ENCODE data around the gene SLC6A18. TPM values are rescaled to one million over a fixed set of nuclear protein-coding genes. Genes with fewer than 3 reads are reported as not detected.
A peak's percentile ranks its signal among the peaks of the same experiment; 100 is the strongest.

SLC6A18 gene
- total and polyA plus RNA-seq, 3 experiments from 2014 or later, result not detected

GRCh38 chr5:1244255-1244654 lies 19.1 kb downstream of the SLC6A18 start:
- ChIA-PET POLR2A (no interaction called here), CTCF (no interaction called here)
- Mint-ChIP-seq H3K27me3 (peaks cover 5 to 10% of the 10 kb centered on the region in 2 donors), H3K36me3 (no peaks in the 10 kb centered on the region), H3K27ac (no peak overlapping the region), H3K4me1 (peaks cover 0 to 2% (median 0%) of the 10 kb centered on the region in 3 donors), H3K9me3 (no peaks in the 10 kb centered on the region), H3K4me3 (no peak overlapping the region)
- Histone ChIP-seq H3K4me3 (ENCODE audit: low read length) (no peak overlapping the region), H3K27ac (ENCODE audit: low read depth, low read length) (no peak overlapping the region), H3K9me3 (ENCODE audit: low read length) (no peaks in the 10 kb centered on the region), H3K4me1 (ENCODE audit: insufficient read depth, low read length) (no peaks in the 10 kb centered on the region), H3K36me3 (ENCODE audit: insufficient read depth, low read length) (no peaks in the 10 kb centered on the region), H3K27me3 (ENCODE audit: insufficient read depth, low read length, poor library complexity, severe bottlenecking) (peaks cover 9% of the 10 kb centered on the region)
- DNase-seq, result no peak

GRCh38 chr5:1244976-1245375 lies 19.8 kb downstream of the SLC6A18 start:
- Histone ChIP-seq H3K9me3 (ENCODE audit: low read length) (no peaks in the 10 kb centered on the region), H3K4me1 (ENCODE audit: insufficient read depth, low read length) (no peaks in the 10 kb centered on the region), H3K36me3 (ENCODE audit: insufficient read depth, low read length) (no peaks in the 10 kb centered on the region), H3K27ac (ENCODE audit: low read depth, low read length) (no peak overlapping the region), H3K4me3 (ENCODE audit: low read length) (no peak overlapping the region), H3K27me3 (ENCODE audit: insufficient read depth, low read length, poor library complexity, severe bottlenecking) (peaks cover 9% of the 10 kb centered on the region)
- no peak for DNase-seq
- H3K27ac Mint-ChIP-seq, result no peak overlapping the region
- peaks cover 0 to 2% (median 0%) of the 10 kb centered on the region in 3 donors for H3K4me1 Mint-ChIP-seq
- POLR2A ChIA-PET, result no interaction called here
- no peak overlapping the region for H3K4me3 Mint-ChIP-seq
- CTCF ChIA-PET, result no interaction called here
- no peaks in the 10 kb centered on the region for H3K9me3 Mint-ChIP-seq
- H3K36me3 Mint-ChIP-seq, result no peaks in the 10 kb centered on the region
- peaks cover 5 to 10% of the 10 kb centered on the region in 2 donors for H3K27me3 Mint-ChIP-seq

GRCh38 chr5:1245905-1246576 lies 20.9 kb downstream of the SLC6A18 start:
- H3K4me1 ChIP-seq (ENCODE audit: insufficient read depth, low read length), result no peaks in the 10 kb centered on the region
- H3K27me3 Mint-ChIP-seq, result peaks cover 5 to 11% of the 10 kb centered on the region in 2 donors
- no peaks in the 10 kb centered on the region for H3K9me3 ChIP-seq (ENCODE audit: low read length)
- DNase-seq, result no peak
- no peak overlapping the region for H3K4me3 ChIP-seq (ENCODE audit: low read length)
- peaks cover 0 to 2% (median 0%) of the 10 kb centered on the region in 3 donors for H3K4me1 Mint-ChIP-seq
- no peaks in the 10 kb centered on the region for H3K36me3 Mint-ChIP-seq
- ChIA-PET POLR2A (no interaction called here), CTCF (no interaction called here)
- no peak overlapping the region for H3K27ac Mint-ChIP-seq
- H3K27me3 ChIP-seq (ENCODE audit: insufficient read depth, low read length, poor library complexity, severe bottlenecking), result peaks cover 9% of the 10 kb centered on the region
- H3K36me3 ChIP-seq (ENCODE audit: insufficient read depth, low read length), result no peaks in the 10 kb centered on the region
- H3K9me3 Mint-ChIP-seq, result no peaks in the 10 kb centered on the region
- H3K4me3 Mint-ChIP-seq, result no peak overlapping the region
- no peak overlapping the region for H3K27ac ChIP-seq (ENCODE audit: low read depth, low read length)

- CTCF ChIA-PET, result no interaction called here
- Histone ChIP-seq H3K27ac (ENCODE audit: low read depth, low read length) (no peak overlapping the region), H3K36me3 (ENCODE audit: insufficient read depth, low read length) (no peaks in the 10 kb centered on the region), H3K9me3 (ENCODE audit: low read length) (no peaks in the 10 kb centered on the region), H3K4me1 (ENCODE audit: insufficient read depth, low read length) (no peaks in the 10 kb centered on the region), H3K27me3 (ENCODE audit: insufficient read depth, low read length, poor library complexity, severe bottlenecking) (peaks cover 9% of the 10 kb centered on the region), H3K4me3 (ENCODE audit: low read length) (no peak overlapping the region)
- peaks cover 5 to 11% of the 10 kb centered on the region in 2 donors for H3K27me3 Mint-ChIP-seq
- no peaks in the 10 kb centered on the region for H3K9me3 Mint-ChIP-seq
- POLR2A ChIA-PET, result no interaction called here
- H3K4me1 Mint-ChIP-seq, result peaks cover 0 to 2% (median 0%) of the 10 kb centered on the region in 3 donors
- H3K36me3 Mint-ChIP-seq, result no peaks in the 10 kb centered on the region
- no peak overlapping the region for H3K4me3 Mint-ChIP-seq
- DNase-seq, result peak in 1 of 5 donors; percentile 8
- H3K27ac Mint-ChIP-seq, result no peak overlapping the region
Observed at GRCh38 chr5:1246711-1247431, 21.7 kb downstream of the SLC6A18 start.

GRCh38 chr5:1247811-1248210 lies 22.6 kb downstream of the SLC6A18 start:
- no peaks in the 10 kb centered on the region for H3K4me1 ChIP-seq (ENCODE audit: insufficient read depth, low read length)

GRCh38 chr5:1249366-1250280 lies 24.4 kb downstream of the SLC6A18 start:
- H3K4me1 Mint-ChIP-seq, result peaks cover 3 to 4% (median 3%) of the 10 kb centered on the region in 3 donors
- H3K27me3 Mint-ChIP-seq, result peaks cover 5 to 11% of the 10 kb centered on the region in 2 donors
- H3K27me3 ChIP-seq (ENCODE audit: insufficient read depth, low read length, poor library complexity, severe bottlenecking), result peaks cover 9% of the 10 kb centered on the region
- peaks cover 5% of the 10 kb centered on the region for H3K4me1 ChIP-seq (ENCODE audit: insufficient read depth, low read length)
- no peak overlapping the region for H3K4me3 ChIP-seq (ENCODE audit: low read length)
- H3K9me3 Mint-ChIP-seq, result no peaks in the 10 kb centered on the region
- H3K4me3 Mint-ChIP-seq, result no peak overlapping the region
- no peaks in the 10 kb centered on the region for H3K9me3 ChIP-seq (ENCODE audit: low read length)
- DNase-seq, result no peak
- ChIA-PET CTCF (no interaction called here), POLR2A (no interaction called here)
- H3K36me3 Mint-ChIP-seq, result no peaks in the 10 kb centered on the region
- H3K36me3 ChIP-seq (ENCODE audit: insufficient read depth, low read length), result no peaks in the 10 kb centered on the region
- H3K27ac Mint-ChIP-seq, result no peak overlapping the region
- H3K27ac ChIP-seq (ENCODE audit: low read depth, low read length), result no peak overlapping the region

More at GRCh38 chr5:1247811-1248210, 22.6 kb downstream of the SLC6A18 start:
- no peak overlapping the region for H3K4me3 ChIP-seq (ENCODE audit: low read length)
- Mint-ChIP-seq H3K4me3 (no peak overlapping the region), H3K4me1 (peaks cover 0 to 2% (median 0%) of the 10 kb centered on the region in 3 donors), H3K27me3 (peaks cover 5 to 11% of the 10 kb centered on the region in 2 donors), H3K27ac (no peak overlapping the region), H3K36me3 (no peaks in the 10 kb centered on the region), H3K9me3 (no peaks in the 10 kb centered on the region)
- POLR2A ChIA-PET, result no interaction called here
- H3K36me3 ChIP-seq (ENCODE audit: insufficient read depth, low read length), result no peaks in the 10 kb centered on the region
- CTCF ChIA-PET, result no interaction called here
- H3K27me3 ChIP-seq (ENCODE audit: insufficient read depth, low read length, poor library complexity, severe bottlenecking), result peaks cover 9% of the 10 kb centered on the region
- no peak for DNase-seq
- H3K27ac ChIP-seq (ENCODE audit: low read depth, low read length), result no peak overlapping the region
- no peaks in the 10 kb centered on the region for H3K9me3 ChIP-seq (ENCODE audit: low read length)

- Histone ChIP-seq H3K4me3 (ENCODE audit: low read length) (no peak overlapping the region), H3K36me3 (ENCODE audit: insufficient read depth, low read length) (no peaks in the 10 kb centered on the region), H3K9me3 (ENCODE audit: low read length) (no peaks in the 10 kb centered on the region), H3K4me1 (ENCODE audit: insufficient read depth, low read length) (peaks cover 18% of the 10 kb centered on the region), H3K27me3 (ENCODE audit: insufficient read depth, low read length, poor library complexity, severe bottlenecking) (peaks cover 5% of the 10 kb centered on the region), H3K27ac (ENCODE audit: low read depth, low read length) (no peak overlapping the region)
- Mint-ChIP-seq H3K4me1 (peaks cover 15 to 17% (median 15%) of the 10 kb centered on the region in 3 donors), H3K4me3 (no peak overlapping the region), H3K36me3 (no peaks in the 10 kb centered on the region), H3K9me3 (no peaks in the 10 kb centered on the region), H3K27me3 (peaks cover 5 to 7% of the 10 kb centered on the region in 2 donors), H3K27ac (no peak overlapping the region)
- ChIA-PET CTCF (no interaction called here), POLR2A (no interaction called here)
- DNase-seq, result no peak
Observed at GRCh38 chr5:1251678-1252580, 26.7 kb downstream of the SLC6A18 start.

All from CD8-positive, alpha-beta memory T cell (primary cell).